HEK293 (cell line): ENCODE data around the gene UNK.

Source experiments
- CTCF ChIP-seq: fragments of 450-650 bp; formaldehyde crosslinking; IDR thresholded peaks from 2 replicates; pipeline ENCODE4 v1.5.1; 2016; ENCODE audit warnings: missing biosample characterization, missing genetic modification characterization
- PRDM4 ChIP-seq: fragments of 450-650 bp; formaldehyde crosslinking; IDR thresholded peaks from 2 replicates; pipeline ENCODE4 v1.5.1; 2017; ENCODE audit warnings: missing biosample characterization, missing genetic modification characterization
- SP2 ChIP-seq: fragments of 450-650 bp; formaldehyde crosslinking; IDR thresholded peaks from 2 replicates; pipeline ENCODE4 v1.5.1; 2016; ENCODE audit warnings: missing biosample characterization, missing genetic modification characterization
- SP3 ChIP-seq: fragments of 450-650 bp; formaldehyde crosslinking; IDR thresholded peaks from 2 replicates; pipeline ENCODE4 v1.5.1; 2016; ENCODE audit warnings: missing biosample characterization, missing genetic modification characterization
- WT1 ChIP-seq: fragments of 450-650 bp; formaldehyde crosslinking; IDR thresholded peaks from 2 replicates; pipeline ENCODE4 v1.5.1; 2016; ENCODE audit warnings: missing biosample characterization, missing genetic modification characterization
- ZNF174 ChIP-seq: fragments of 450-650 bp; formaldehyde crosslinking; IDR thresholded peaks from 2 replicates; pipeline ENCODE4 v1.5.0; 2017; ENCODE audit warnings: missing biosample characterization, mild to moderate bottlenecking, missing genetic modification characterization
- ZNF274 ChIP-seq, 2 experiments: fragments of 200-500 bp in 1 of 2; fragments of 450-650 bp in 1 of 2; sonication (Bioruptor generic) in 1 of 2; formaldehyde crosslinking in 1 of 2; IDR thresholded peaks; 2 replicates each; pipeline versions ENCODE4 v1.5.1 to v1.6.1; 2014 to 2016; ENCODE audit warnings: borderline replicate concordance in 1 of 2, inconsistent platforms in 1 of 2, low read length in 1 of 2, missing biosample characterization in 1 of 2, missing genetic modification characterization in 1 of 2
- ZNF549 ChIP-seq: fragments of 450-650 bp; IDR thresholded peaks from 2 replicates; pipeline ENCODE4 v1.5.1; 2018; ENCODE audit warnings: missing biosample characterization, missing genetic modification characterization, mild to moderate bottlenecking, inconsistent platforms, moderate library complexity
- ZNF600 ChIP-seq: fragments of 450-650 bp; formaldehyde crosslinking; IDR thresholded peaks from 2 replicates; pipeline ENCODE4 v1.5.1; 2016; ENCODE audit warnings: missing biosample characterization, missing genetic modification characterization
- ZSCAN30 ChIP-seq: fragments of 450-650 bp; IDR thresholded peaks from 2 replicates; pipeline ENCODE4 v1.5.1; 2018; ENCODE audit warnings: missing biosample characterization, mild to moderate bottlenecking, missing genetic modification characterization, moderate library complexity

GRCh38 chr17:75850928-75851692, 66.5 kb downstream of the UNK start:
- TF ChIP-seq ZNF549 (tag by site-specific recombination) (no peak), SP3 (tag by site-specific recombination) (no peak), CTCF (tag by site-specific recombination) (no peak), WT1 (tag by site-specific recombination) (no peak), ZNF274 (IDR thresholded peaks at IDR 0.05; ENCODE audit: low read length) (no peak), ZNF274 (tag by site-specific recombination; IDR thresholded peaks at IDR 0.05; ENCODE audit: borderline replicate concordance) (no peak), ZNF600 (tag by site-specific recombination) (no peak), PRDM4 (tag by site-specific recombination) (no peak), ZSCAN30 (tag by site-specific recombination) (no peak), ZNF174 (no peak), SP2 (tag by site-specific recombination) (no peak)
